HCT116 (cell line): Measurements from ENCODE around the gene C2orf78. TPM values are rescaled to one million over a fixed set of nuclear protein-coding genes. Genes with fewer than 3 reads are reported as not detected.

Experiments
- ATAC-seq: fragments of 200-7000 bp; cut with Tn5 transposase; 2 replicates; pipeline ENCODE4 v1.9.1; 2020; ENCODE audit warnings: mild to moderate bottlenecking, moderate library complexity
- BruUV-seq: library from RNA; stranded (reverse); fragments of 400-500 nt; replicated peaks from 2 replicates; lab custom pipeline; 2021; lab: Mats Ljungman, UMichigan
- CTCF ChIA-PET: fragments of 300-600 bp; sonication (Branson Sonifier 250); formaldehyde crosslinking; loops from one replicate; lab custom pipeline; 2021; ENCODE audit warnings: antibody characterized with exemption; lab: Charles Lee
- POLR2A ChIA-PET: fragments of 300-600, 350-600 bp; sonication (Branson Sonifier 250); formaldehyde crosslinking; loops from one replicate; lab custom pipeline; 2021; ENCODE audit warnings: antibody characterized with exemption; lab: Charles Lee
- RAD21 ChIA-PET, 2 experiments: fragments of 300-600 bp; sonication (Branson Sonifier 250); formaldehyde crosslinking; loops; one replicate each; lab custom pipeline; 2023; ENCODE audit warnings: low total read pairs in 2 of 2; ENCODE audit not compliant: uncharacterized antibody in 2 of 2, unreplicated experiment in 2 of 2, low non-redundant PET in 1 of 2; lab: Charles Lee
- DNase-seq: peaks from one replicate; pipeline ENCODE4 v3.0.0-alpha.2; 2010; ENCODE audit warnings: low read depth, low spot score
- H2AFZ ChIP-seq: fragments of 200-600 bp; shearing (Covaris generic), sonication (generic); 2 replicates; pipeline ENCODE4 v1.6.1; 2017; ENCODE audit warnings: low read depth, mixed run types, mixed read lengths, antibody characterized with exemption, low read length; ENCODE audit not compliant: poor library complexity, severe bottlenecking
- H3K27ac ChIP-seq: 2 replicates; pipeline ENCODE4 v1.5.1; 2012; ENCODE audit warnings: low read depth, low read length
- H3K27me3 ChIP-seq: fragments of 200-600 bp; sonication (generic); 2 replicates; pipeline ENCODE4 v1.6.1; 2016; ENCODE audit warnings: mixed run types, low read length, mixed read lengths; ENCODE audit not compliant: insufficient read depth
- H3K36me3 ChIP-seq, 2 experiments: fragments of 200-500 bp in 1 of 2; fragments of 200-600 bp in 1 of 2; sonication (Bioruptor generic) in 1 of 2; sonication (generic) in 1 of 2; 2 replicates each; pipeline versions ENCODE4 v1.5.1 to v1.6.1; 2014 to 2016; ENCODE audit warnings: low read length in 2 of 2, inconsistent platforms in 1 of 2, mixed read lengths in 1 of 2, mixed run types in 1 of 2; ENCODE audit not compliant: insufficient read depth in 2 of 2, control insufficient read depth in 1 of 2
- H3K4me1 ChIP-seq, 2 experiments: fragments of 200-600 bp in 1 of 2; sonication (generic) in 1 of 2; 2 replicates each; pipeline versions ENCODE4 v1.5.1 to v1.6.1; 2012 to 2017; ENCODE audit warnings: low read length in 2 of 2, inconsistent platforms in 1 of 2, mild to moderate bottlenecking in 1 of 2, mixed read lengths in 1 of 2, mixed run types in 1 of 2, moderate library complexity in 1 of 2; ENCODE audit not compliant: insufficient read depth in 2 of 2, control insufficient read depth in 1 of 2
- H3K4me2 ChIP-seq: fragments of 200-600 bp; sonication (generic); 2 replicates; pipeline ENCODE4 v1.6.1; 2017; ENCODE audit warnings: mixed run types, low read length, mixed read lengths
- H3K4me3 ChIP-seq, 2 experiments: fragments of 200-600 bp in 1 of 2; sonication (generic) in 1 of 2; replicated peaks in 1 of 2; 2 replicates each; pipeline ENCODE4 v1.5.1; 2011 to 2016; ENCODE audit warnings: low read length in 2 of 2, control low read depth in 1 of 2, low read depth in 1 of 2, mild to moderate bottlenecking in 1 of 2, mixed read lengths in 1 of 2, mixed run types in 1 of 2
- H3K79me2 ChIP-seq: fragments of 200-600 bp; sonication (generic); 2 replicates; pipeline ENCODE4 v1.6.1; 2017; ENCODE audit warnings: mild to moderate bottlenecking, mixed run types, low read length, moderate library complexity, mixed read lengths; ENCODE audit not compliant: insufficient read depth
- H3K9ac ChIP-seq: fragments of 200-600 bp; sonication (generic); 2 replicates; pipeline ENCODE4 v1.6.1; 2016; ENCODE audit warnings: low read length, mixed read lengths
- H3K9me2 ChIP-seq: fragments of 200-600 bp; sonication (generic), shearing (Covaris generic); 2 replicates; pipeline ENCODE4 v1.6.1; 2017; ENCODE audit warnings: mixed run types, mild to moderate bottlenecking, moderate library complexity; ENCODE audit not compliant: insufficient read depth
- H3K9me3 ChIP-seq, 2 experiments: fragments of 200-500 bp in 1 of 2; fragments of 200-600 bp in 1 of 2; sonication (Bioruptor generic) in 1 of 2; sonication (generic) in 1 of 2; 2 replicates each; pipeline ENCODE4 v1.6.1; 2014 to 2017; ENCODE audit warnings: low read length in 2 of 2, mixed read lengths in 2 of 2, inconsistent platforms in 1 of 2, low read depth in 1 of 2, mild to moderate bottlenecking in 1 of 2, mixed run types in 1 of 2, moderate library complexity in 1 of 2; ENCODE audit not compliant: control insufficient read depth in 1 of 2, insufficient read depth in 1 of 2
- H4K20me1 ChIP-seq: fragments of 200-600 bp; sonication (generic), shearing (Covaris generic); 2 replicates; pipeline ENCODE4 v1.6.1; 2017; ENCODE audit warnings: mixed run types, mild to moderate bottlenecking, moderate library complexity; ENCODE audit not compliant: insufficient read depth
- CBX3 ChIP-seq: IDR thresholded peaks from 2 replicates; pipeline ENCODE4 v1.6.1; 2012; ENCODE audit warnings: low read depth
- CEBPB ChIP-seq: IDR thresholded peaks from 2 replicates; pipeline ENCODE4 v1.6.1; 2012; ENCODE audit warnings: low read depth
- CTCF ChIP-seq, 3 experiments: fragments of 200-600 bp in 1 of 3; sonication (generic) in 1 of 3; IDR thresholded peaks in 2 of 3; conservative IDR thresholded peaks in 1 of 3; 2 replicates each; pipeline ENCODE4 v1.5.1; 2012 to 2017; ENCODE audit warnings: low read depth in 2 of 3, low read length in 2 of 3, antibody characterized with exemption in 1 of 3, borderline replicate concordance in 1 of 3, control low read depth in 1 of 3, mild to moderate bottlenecking in 1 of 3, mixed read lengths in 1 of 3, mixed run types in 1 of 3, moderate library complexity in 1 of 3; ENCODE audit not compliant: insufficient read depth in 1 of 3
- EGR1 ChIP-seq: IDR thresholded peaks from 2 replicates; pipeline ENCODE4 v1.6.1; 2012; ENCODE audit warnings: low read depth
- ELF1 ChIP-seq: IDR thresholded peaks from 2 replicates; pipeline ENCODE4 v1.6.1; 2012; ENCODE audit warnings: low read depth, borderline replicate concordance
- EZH2 ChIP-seq: fragments of 200-600 bp; sonication (generic); IDR thresholded peaks from 2 replicates; pipeline ENCODE4 v1.6.1; 2017; ENCODE audit warnings: antibody characterized with exemption, mixed run types
- FOSL1 ChIP-seq: IDR thresholded peaks from 2 replicates; pipeline ENCODE4 v1.6.1; 2012; ENCODE audit warnings: low read depth
- JUND ChIP-seq: IDR thresholded peaks from 2 replicates; pipeline ENCODE4 v1.6.1; 2012
- MAX ChIP-seq: IDR thresholded peaks from 2 replicates; pipeline ENCODE4 v1.6.1; 2012
- POLR2A ChIP-seq: IDR thresholded peaks from 2 replicates; pipeline ENCODE4 v1.7.0; 2011; ENCODE audit warnings: borderline replicate concordance; ENCODE audit not compliant: insufficient read depth, insufficient read length; ENCODE audit errors: extremely low read depth
- RAD21 ChIP-seq: IDR thresholded peaks from 2 replicates; pipeline ENCODE4 v1.6.1; 2012; ENCODE audit warnings: low read depth, mild to moderate bottlenecking
- SIN3A ChIP-seq: IDR thresholded peaks from 2 replicates; pipeline ENCODE4 v1.6.1; 2012; ENCODE audit warnings: low read depth
- SP1 ChIP-seq: IDR thresholded peaks from 2 replicates; pipeline ENCODE4 v1.6.1; 2012; ENCODE audit warnings: low read depth
- TCF7L2 ChIP-seq: IDR thresholded peaks from 2 replicates; pipeline ENCODE4 v1.7.0; 2011; ENCODE audit warnings: borderline replicate concordance, inconsistent platforms; ENCODE audit not compliant: insufficient read depth, insufficient read length; ENCODE audit errors: extremely low read depth
- ZBTB33 ChIP-seq: IDR thresholded peaks from 2 replicates; pipeline ENCODE4 v1.6.1; 2011; ENCODE audit warnings: mild to moderate bottlenecking, low read length, moderate library complexity; ENCODE audit not compliant: insufficient replicate concordance; ENCODE audit errors: extremely low read depth
- ZNF274 ChIP-seq: fragments of 200-500 bp; sonication (Bioruptor generic); IDR thresholded peaks from 2 replicates; pipeline ENCODE4 v1.6.1; 2014; ENCODE audit warnings: mild to moderate bottlenecking, low read depth, low read length, inconsistent platforms
- intact Hi-C: fragments of 100-400 bp; cut with micrococcal nuclease; formaldehyde crosslinking; loops from 2 replicates; pipeline ENCODE4 v1.10.0; 2022
- total RNA-seq: library from RNA; stranded (reverse); gene quantifications from one replicate; pipeline ENCODE4 v1.2.1, GENCODE V29; 2021; ENCODE audit not compliant: unreplicated experiment

Gene C2orf78
- total RNA-seq, 1 experiment from 2014 or later: 1.5 TPM

- H3K79me2 ChIP-seq: no peaks in the 10 kb centered on the region
- ATAC-seq: no peak
- TF ChIP-seq SP1: no peak
- TF ChIP-seq EZH2: no peak
- TF ChIP-seq JUND: no peak
- no peak for TF ChIP-seq ZNF274
- no peak for TF ChIP-seq RAD21
- no peak for TF ChIP-seq CEBPB
- TF ChIP-seq FOSL1: no peak
- TF ChIP-seq CTCF (IDR thresholded peaks at IDR 0.05 in 2 of 3, conservative IDR thresholded peaks at IDR 0.05 in 1 of 3; ENCODE audit: borderline replicate concordance in 1 of 3, insufficient read depth in 1 of 3, low read depth in 2 of 3, low read length in 2 of 3): no peak
- TF ChIP-seq, all 23 proteins: peak for 0
- Histone ChIP-seq H4K20me1 (no peaks in the 10 kb centered on the region), H3K4me1 (no peaks in the 10 kb centered on the region), H3K36me3 (peaks cover 0 to 4% of the 10 kb centered on the region in 2 experiments; a peak in 1 of 4 replicates), H3K9me2 (no peaks in the 10 kb centered on the region), H3K27me3 (no peaks in the 10 kb centered on the region), H3K4me2 (no peak overlapping the region), H3K9me3 (no peaks in the 10 kb centered on the region), H2AFZ (no peak overlapping the region), H3K27ac (no peak overlapping the region), H3K9ac (no peak overlapping the region), H3K4me3 (no peak overlapping the region)
- ChIA-PET CTCF (no interaction called here), POLR2A (no interaction called here), RAD21 (no interaction called here)
- DNase-seq: no peak
- intact Hi-C loops: no loop called here
- BruUV-seq: no TSS peak
Measured at GRCh38 chr2:73746877-73747208, 37.1 kb upstream of the C2orf78 start.

GRCh38 chr2:73749314-73749713 is 34.7 kb upstream of the C2orf78 start:
- Histone ChIP-seq H3K4me1 (no peaks in the 10 kb centered on the region), H3K4me2 (no peak overlapping the region), H3K9ac (no peak overlapping the region), H3K36me3 (peaks cover 0 to 6% of the 10 kb centered on the region in 2 experiments; a peak in 2 of 4 replicates), H3K27me3 (no peaks in the 10 kb centered on the region), H2AFZ (no peak overlapping the region), H3K79me2 (no peaks in the 10 kb centered on the region), H3K4me3 (no peak overlapping the region), H3K9me2 (no peaks in the 10 kb centered on the region), H3K27ac (no peak overlapping the region), H4K20me1 (no peaks in the 10 kb centered on the region), H3K9me3 (no peaks in the 10 kb centered on the region)
- no TSS peak for BruUV-seq
- POLR2A ChIA-PET: no interaction called here
- ATAC-seq: no peak
- CTCF ChIA-PET: no interaction called here
- no peak for DNase-seq
- intact Hi-C loops: no loop called here
- RAD21 ChIA-PET: no interaction called here
- TF ChIP-seq ZBTB33: no peak
- no peak for TF ChIP-seq TCF7L2
- no peak for TF ChIP-seq ELF1
- TF ChIP-seq MAX: no peak
- TF ChIP-seq CTCF (IDR thresholded peaks at IDR 0.05 in 2 of 3, conservative IDR thresholded peaks at IDR 0.05 in 1 of 3; ENCODE audit: borderline replicate concordance in 1 of 3, insufficient read depth in 1 of 3, low read depth in 2 of 3, low read length in 2 of 3): no peak
- no peak for TF ChIP-seq SIN3A
- no peak for TF ChIP-seq EGR1
- TF ChIP-seq EZH2: no peak
- TF ChIP-seq POLR2A: no peak
- TF ChIP-seq CBX3: no peak
